HK-2 (cell line): ENCODE data around the gene SP110.
A peak's percentile ranks its signal among the peaks of the same experiment; 100 is the strongest.
"Not testable (repeated sequence)": the region's sequence is repeated elsewhere in the genome, so short reads cannot be mapped to it uniquely, and the experiment has no call there.

Experiments used
- DNase-seq: peaks from one replicate; pipeline ENCODE4 v3.0.0-alpha.2; 2018; ENCODE audit not compliant: unreplicated experiment

The SP110 gene

GRCh38 chr2:230224458-230224857, 4.7 kb upstream of the SP110 start:
- no peak for DNase-seq

- not testable (repeated sequence) for DNase-seq
Observed at GRCh38 chr2:230222829-230223228, 3.0 kb upstream of the SP110 start.

GRCh38 chr2:230221493-230221892, 1.7 kb upstream of the SP110 start:
- no peak for DNase-seq

- DNase-seq, result peak; percentile 11
Observed at GRCh38 chr2:230220347-230220969, 674 bp upstream of the SP110 start.

GRCh38 chr2:230218421-230218820, 1.4 kb downstream of the SP110 start:
- DNase-seq, result no peak

GRCh38 chr2:230217424-230217823, 2.4 kb downstream of the SP110 start:
- no peak for DNase-seq

GRCh38 chr2:230216489-230216888, 3.3 kb downstream of the SP110 start:
- no peak for DNase-seq

- DNase-seq, result no peak
Observed at GRCh38 chr2:230209422-230210051, 10.2 kb downstream of the SP110 start.

- no peak for DNase-seq
Observed at GRCh38 chr2:230208576-230208975, 11.2 kb downstream of the SP110 start.

GRCh38 chr2:230205721-230206120, 14.1 kb downstream of the SP110 start:
- no peak for DNase-seq

- no peak for DNase-seq
Observed at GRCh38 chr2:230205034-230205433, 14.8 kb downstream of the SP110 start.

- no peak for DNase-seq
Observed at GRCh38 chr2:230203110-230203676, 16.6 kb downstream of the SP110 start.

- no peak for DNase-seq
Observed at GRCh38 chr2:230202430-230203109, 17.2 kb downstream of the SP110 start.

- DNase-seq, result no peak
Observed at GRCh38 chr2:230184727-230185578, 34.8 kb downstream of the SP110 start.

GRCh38 chr2:230181195-230181594, 38.6 kb downstream of the SP110 start:
- DNase-seq, result no peak

GRCh38 chr2:230179907-230180306, 39.9 kb downstream of the SP110 start:
- DNase-seq, result no peak

GRCh38 chr2:230178546-230179485, 41.0 kb downstream of the SP110 start:
- no peak for DNase-seq

- no peak for DNase-seq
Observed at GRCh38 chr2:230176996-230177395, 42.8 kb downstream of the SP110 start.

- no peak for DNase-seq
Observed at GRCh38 chr2:230174466-230174865, 45.3 kb downstream of the SP110 start.

- DNase-seq, result no peak
Observed at GRCh38 chr2:230172852-230173251, 46.9 kb downstream of the SP110 start.

GRCh38 chr2:230172156-230172555, 47.6 kb downstream of the SP110 start:
- DNase-seq, result no peak
